ENCODE measurements around the gene SLC17A7.

Gene SLC17A7

GRCh38 chr19:49438261-49438660 lies 3.1 kb downstream of the SLC17A7 start:
- no peak overlapping the region for H3K4me3 ChIP-seq (ENCODE audit: low read length)
- H3K4me1 ChIP-seq (ENCODE audit: control insufficient read depth, insufficient read depth, low read length): peaks cover 4% of the 10 kb centered on the region
- no peaks in the 10 kb centered on the region for H3K36me3 ChIP-seq (ENCODE audit: control insufficient read depth, insufficient read depth, low read length)
- H3K9ac ChIP-seq (ENCODE audit: low read length): no peak overlapping the region
- no peaks in the 10 kb centered on the region for H3K9me3 ChIP-seq (ENCODE audit: control insufficient read depth, low read length)
- H3K27me3 ChIP-seq (ENCODE audit: control insufficient read depth, insufficient read depth, low read length): peaks cover 91% of the 10 kb centered on the region

- Histone ChIP-seq H3K36me3 (ENCODE audit: control insufficient read depth, insufficient read depth, low read length) (no peaks in the 10 kb centered on the region), H3K27me3 (ENCODE audit: control insufficient read depth, insufficient read depth, low read length) (peaks cover 99% of the 10 kb centered on the region), H3K9ac (ENCODE audit: low read length) (no peak overlapping the region), H3K9me3 (ENCODE audit: control insufficient read depth, low read length) (no peaks in the 10 kb centered on the region), H3K4me1 (ENCODE audit: control insufficient read depth, insufficient read depth, low read length) (peaks cover 4% of the 10 kb centered on the region), H3K4me3 (ENCODE audit: low read length) (no peak overlapping the region)
Measured at GRCh38 chr19:49437231-49437630, 4.1 kb downstream of the SLC17A7 start.

- H3K9ac ChIP-seq (ENCODE audit: low read length): no peak overlapping the region
- no peaks in the 10 kb centered on the region for H3K4me1 ChIP-seq (ENCODE audit: control insufficient read depth, insufficient read depth, low read length)
- peaks cover 98% of the 10 kb centered on the region for H3K27me3 ChIP-seq (ENCODE audit: control insufficient read depth, insufficient read depth, low read length)
- no peak overlapping the region for H3K4me3 ChIP-seq (ENCODE audit: low read length)
- no peaks in the 10 kb centered on the region for H3K9me3 ChIP-seq (ENCODE audit: control insufficient read depth, low read length)
- H3K36me3 ChIP-seq (ENCODE audit: control insufficient read depth, insufficient read depth, low read length): no peaks in the 10 kb centered on the region
Measured at GRCh38 chr19:49436381-49437017, 4.8 kb downstream of the SLC17A7 start.

GRCh38 chr19:49435670-49436069 lies 5.7 kb downstream of the SLC17A7 start:
- no peaks in the 10 kb centered on the region for H3K4me1 ChIP-seq (ENCODE audit: control insufficient read depth, insufficient read depth, low read length)
- H3K27me3 ChIP-seq (ENCODE audit: control insufficient read depth, insufficient read depth, low read length): peaks cover 99% of the 10 kb centered on the region
- H3K4me3 ChIP-seq (ENCODE audit: low read length): no peak overlapping the region
- H3K9me3 ChIP-seq (ENCODE audit: control insufficient read depth, low read length): no peaks in the 10 kb centered on the region
- no peak overlapping the region for H3K9ac ChIP-seq (ENCODE audit: low read length)
- no peaks in the 10 kb centered on the region for H3K36me3 ChIP-seq (ENCODE audit: control insufficient read depth, insufficient read depth, low read length)

GRCh38 chr19:49434907-49435583 lies 6.3 kb downstream of the SLC17A7 start:
- Histone ChIP-seq H3K4me3 (ENCODE audit: low read length) (no peak overlapping the region), H3K9ac (ENCODE audit: low read length) (no peak overlapping the region), H3K27me3 (ENCODE audit: control insufficient read depth, insufficient read depth, low read length) (peaks cover 99% of the 10 kb centered on the region), H3K4me1 (ENCODE audit: control insufficient read depth, insufficient read depth, low read length) (no peaks in the 10 kb centered on the region), H3K9me3 (ENCODE audit: control insufficient read depth, low read length) (no peaks in the 10 kb centered on the region), H3K36me3 (ENCODE audit: control insufficient read depth, insufficient read depth, low read length) (no peaks in the 10 kb centered on the region)

- peaks cover 99% of the 10 kb centered on the region for H3K27me3 ChIP-seq (ENCODE audit: control insufficient read depth, insufficient read depth, low read length)
- H3K4me3 ChIP-seq (ENCODE audit: low read length): no peak overlapping the region
- H3K9me3 ChIP-seq (ENCODE audit: control insufficient read depth, low read length): no peaks in the 10 kb centered on the region
- no peak overlapping the region for H3K9ac ChIP-seq (ENCODE audit: low read length)
- peaks cover 1% of the 10 kb centered on the region for H3K4me1 ChIP-seq (ENCODE audit: control insufficient read depth, insufficient read depth, low read length)
- no peaks in the 10 kb centered on the region for H3K36me3 ChIP-seq (ENCODE audit: control insufficient read depth, insufficient read depth, low read length)
Measured at GRCh38 chr19:49433240-49433901, 8.0 kb downstream of the SLC17A7 start.

GRCh38 chr19:49432141-49433073 lies 8.9 kb downstream of the SLC17A7 start:
- Histone ChIP-seq H3K9ac (ENCODE audit: low read length) (no peak overlapping the region), H3K9me3 (ENCODE audit: control insufficient read depth, low read length) (no peaks in the 10 kb centered on the region), H3K27me3 (ENCODE audit: control insufficient read depth, insufficient read depth, low read length) (peaks cover 99% of the 10 kb centered on the region), H3K36me3 (ENCODE audit: control insufficient read depth, insufficient read depth, low read length) (no peaks in the 10 kb centered on the region), H3K4me1 (ENCODE audit: control insufficient read depth, insufficient read depth, low read length) (peaks cover 8% of the 10 kb centered on the region), H3K4me3 (ENCODE audit: low read length) (no peak overlapping the region)

- Histone ChIP-seq H3K9ac (ENCODE audit: low read length) (no peak overlapping the region), H3K4me3 (ENCODE audit: low read length) (no peak overlapping the region), H3K4me1 (ENCODE audit: control insufficient read depth, insufficient read depth, low read length) (peaks cover 8% of the 10 kb centered on the region), H3K9me3 (ENCODE audit: control insufficient read depth, low read length) (no peaks in the 10 kb centered on the region), H3K36me3 (ENCODE audit: control insufficient read depth, insufficient read depth, low read length) (no peaks in the 10 kb centered on the region), H3K27me3 (ENCODE audit: control insufficient read depth, insufficient read depth, low read length) (peaks cover 99% of the 10 kb centered on the region)
Measured at GRCh38 chr19:49431330-49431749, 10.0 kb downstream of the SLC17A7 start.

GRCh38 chr19:49430678-49431329 lies 10.5 kb downstream of the SLC17A7 start:
- Histone ChIP-seq H3K9ac (ENCODE audit: low read length) (no peak overlapping the region), H3K9me3 (ENCODE audit: control insufficient read depth, low read length) (no peaks in the 10 kb centered on the region), H3K27me3 (ENCODE audit: control insufficient read depth, insufficient read depth, low read length) (peaks cover 99% of the 10 kb centered on the region), H3K36me3 (ENCODE audit: control insufficient read depth, insufficient read depth, low read length) (no peaks in the 10 kb centered on the region), H3K4me3 (ENCODE audit: low read length) (no peak overlapping the region), H3K4me1 (ENCODE audit: control insufficient read depth, insufficient read depth, low read length) (peaks cover 8% of the 10 kb centered on the region)

GRCh38 chr19:49430172-49430677 lies 11.1 kb downstream of the SLC17A7 start:
- Histone ChIP-seq H3K4me1 (ENCODE audit: control insufficient read depth, insufficient read depth, low read length) (peaks cover 8% of the 10 kb centered on the region), H3K9me3 (ENCODE audit: control insufficient read depth, low read length) (no peaks in the 10 kb centered on the region), H3K4me3 (ENCODE audit: low read length) (no peak overlapping the region)

More at GRCh38 chr19:49430172-49430677, 11.1 kb downstream of the SLC17A7 start:
- Histone ChIP-seq H3K36me3 (ENCODE audit: control insufficient read depth, insufficient read depth, low read length) (no peaks in the 10 kb centered on the region), H3K27me3 (ENCODE audit: control insufficient read depth, insufficient read depth, low read length) (peaks cover 99% of the 10 kb centered on the region), H3K9ac (ENCODE audit: low read length) (no peak overlapping the region)

All from mucosa of stomach (tissue), 1 donor.